Esophagus squamous epithelium (tissue), 4 donors: Measurements from ENCODE around the gene TSPAN4.

Source experiments
- POLR2A ChIP-seq, 4 donors: fragments of 450-650 bp; IDR thresholded peaks; one replicate each; pipeline ENCODE4 v1.6.1; 2017; ENCODE audit warnings: antibody characterized with exemption in 4 of 4, mild to moderate bottlenecking in 4 of 4, moderate library complexity in 3 of 4
- TF ChIP-seq, protein P1 (sequence below), 6 experiments: fragments of 450-650 bp in 4 of 6; fragments of 200-600 bp in 2 of 6; sonication (generic) in 2 of 6; IDR thresholded peaks; one replicate each; pipeline ENCODE4 v1.5.1; 2016 to 2019; ENCODE audit warnings: antibody characterized with exemption in 6 of 6, mild to moderate bottlenecking in 4 of 6, moderate library complexity in 4 of 6

DNA sequence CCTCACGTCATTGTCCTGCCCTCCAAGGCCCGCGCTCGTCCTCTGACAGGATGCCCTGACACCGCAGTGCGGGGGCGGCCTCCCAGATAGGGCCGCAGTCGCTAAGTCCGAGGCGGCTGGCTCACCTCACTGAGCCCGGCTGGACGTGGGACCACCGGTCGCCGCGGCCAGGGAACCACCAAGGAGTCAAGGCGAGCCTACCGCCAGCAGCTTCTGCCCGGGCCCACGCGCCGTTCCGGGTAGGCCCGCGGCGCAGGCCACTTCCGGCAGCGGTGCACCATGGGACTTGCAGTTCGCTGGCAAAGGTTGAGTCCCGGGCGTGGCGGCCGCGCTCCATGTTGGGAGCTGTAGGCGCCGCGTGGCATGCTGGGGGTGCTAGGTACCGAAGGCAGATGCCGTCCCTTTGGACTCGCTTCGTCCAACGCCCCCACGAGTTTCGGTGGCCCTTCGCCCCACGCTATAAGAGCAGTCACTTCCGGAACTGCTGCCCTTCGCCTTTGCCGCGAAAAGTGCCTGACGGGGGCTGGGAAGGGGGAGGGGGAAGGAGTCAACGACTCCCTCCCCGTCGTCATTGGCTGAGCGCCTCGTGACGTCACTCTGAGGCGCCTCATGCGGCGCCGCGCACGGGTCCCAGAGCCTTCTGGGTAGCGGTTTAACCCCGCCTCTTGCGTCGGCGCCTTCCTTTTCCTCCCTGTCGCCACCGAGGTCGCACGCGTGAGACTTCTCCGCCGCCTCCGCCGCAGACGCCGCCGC lies 33.2 kb upstream of the TSPAN4 start, which contains the start of gene RPLP2:
- TF ChIP-seq, protein P1, sequence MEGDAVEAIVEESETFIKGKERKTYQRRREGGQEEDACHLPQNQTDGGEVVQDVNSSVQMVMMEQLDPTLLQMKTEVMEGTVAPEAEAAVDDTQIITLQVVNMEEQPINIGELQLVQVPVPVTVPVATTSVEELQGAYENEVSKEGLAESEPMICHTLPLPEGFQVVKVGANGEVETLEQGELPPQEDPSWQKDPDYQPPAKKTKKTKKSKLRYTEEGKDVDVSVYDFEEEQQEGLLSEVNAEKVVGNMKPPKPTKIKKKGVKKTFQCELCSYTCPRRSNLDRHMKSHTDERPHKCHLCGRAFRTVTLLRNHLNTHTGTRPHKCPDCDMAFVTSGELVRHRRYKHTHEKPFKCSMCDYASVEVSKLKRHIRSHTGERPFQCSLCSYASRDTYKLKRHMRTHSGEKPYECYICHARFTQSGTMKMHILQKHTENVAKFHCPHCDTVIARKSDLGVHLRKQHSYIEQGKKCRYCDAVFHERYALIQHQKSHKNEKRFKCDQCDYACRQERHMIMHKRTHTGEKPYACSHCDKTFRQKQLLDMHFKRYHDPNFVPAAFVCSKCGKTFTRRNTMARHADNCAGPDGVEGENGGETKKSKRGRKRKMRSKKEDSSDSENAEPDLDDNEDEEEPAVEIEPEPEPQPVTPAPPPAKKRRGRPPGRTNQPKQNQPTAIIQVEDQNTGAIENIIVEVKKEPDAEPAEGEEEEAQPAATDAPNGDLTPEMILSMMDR (IDR thresholded peaks at IDR 0.05), result peak in 2 of 6 experiments; percentile 13 to 14
- TF ChIP-seq POLR2A (IDR thresholded peaks at IDR 0.05), result peak in 3 of 4 donors; percentile 85 to 90 (median 88)
